Lower leg skin (tissue), 3 donors: ENCODE measurements around the gene SHBG.

ENCODE experiments used
- POLR2A ChIP-seq, 2 donors: fragments of 450-650 bp; IDR thresholded peaks; one replicate each; pipeline ENCODE4 v1.6.1; 2016 to 2017; ENCODE audit warnings: antibody characterized with exemption in 2 of 2, mild to moderate bottlenecking in 1 of 2, moderate library complexity in 1 of 2
- TF ChIP-seq, protein P1 (sequence below), 3 donors: fragments of 450-650 bp; IDR thresholded peaks; one replicate each; pipeline ENCODE4 v1.5.1; 2016; ENCODE audit warnings: antibody characterized with exemption in 3 of 3, mild to moderate bottlenecking in 3 of 3, moderate library complexity in 2 of 3

- TF ChIP-seq, protein P1, sequence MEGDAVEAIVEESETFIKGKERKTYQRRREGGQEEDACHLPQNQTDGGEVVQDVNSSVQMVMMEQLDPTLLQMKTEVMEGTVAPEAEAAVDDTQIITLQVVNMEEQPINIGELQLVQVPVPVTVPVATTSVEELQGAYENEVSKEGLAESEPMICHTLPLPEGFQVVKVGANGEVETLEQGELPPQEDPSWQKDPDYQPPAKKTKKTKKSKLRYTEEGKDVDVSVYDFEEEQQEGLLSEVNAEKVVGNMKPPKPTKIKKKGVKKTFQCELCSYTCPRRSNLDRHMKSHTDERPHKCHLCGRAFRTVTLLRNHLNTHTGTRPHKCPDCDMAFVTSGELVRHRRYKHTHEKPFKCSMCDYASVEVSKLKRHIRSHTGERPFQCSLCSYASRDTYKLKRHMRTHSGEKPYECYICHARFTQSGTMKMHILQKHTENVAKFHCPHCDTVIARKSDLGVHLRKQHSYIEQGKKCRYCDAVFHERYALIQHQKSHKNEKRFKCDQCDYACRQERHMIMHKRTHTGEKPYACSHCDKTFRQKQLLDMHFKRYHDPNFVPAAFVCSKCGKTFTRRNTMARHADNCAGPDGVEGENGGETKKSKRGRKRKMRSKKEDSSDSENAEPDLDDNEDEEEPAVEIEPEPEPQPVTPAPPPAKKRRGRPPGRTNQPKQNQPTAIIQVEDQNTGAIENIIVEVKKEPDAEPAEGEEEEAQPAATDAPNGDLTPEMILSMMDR (IDR thresholded peaks at IDR 0.05) = no peak
- TF ChIP-seq POLR2A (IDR thresholded peaks at IDR 0.05) = no peak
Measured at GRCh38 chr17:7667656-7668406, 37.9 kb downstream of the SHBG start.
